Measurements from ENCODE around the gene MDGA2. TPM values are rescaled to one million over a fixed set of nuclear protein-coding genes. Genes with fewer than 3 reads are reported as not detected.

MDGA2 gene
- total RNA-seq, 1 experiment from 2014 or later, result not detected

DNA sequence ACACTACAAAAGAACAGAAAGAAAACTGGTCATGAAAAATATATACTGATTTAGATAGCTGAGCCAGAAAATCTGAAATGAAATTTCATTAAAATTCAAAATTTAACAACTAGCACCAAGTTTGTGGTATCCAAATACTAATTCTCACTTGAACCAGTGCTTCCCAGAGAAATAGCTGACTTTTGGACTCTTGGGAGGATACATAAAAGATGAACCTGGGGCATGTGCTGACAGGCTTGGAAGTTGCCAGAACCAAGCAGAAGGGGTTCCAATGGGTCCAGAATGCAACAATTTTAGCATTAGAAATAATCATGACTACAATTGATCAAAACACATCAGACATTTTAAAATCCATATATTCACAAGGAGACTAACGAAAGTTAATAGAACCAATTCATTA, 175.0 kb downstream of the MDGA2 start:
- no peaks in the 10 kb centered on the region for H3K36me3 ChIP-seq
- H3K4me3 ChIP-seq, result no peak overlapping the region
- no peaks in the 10 kb centered on the region for H3K4me1 ChIP-seq (replicated peaks)
- DNase-seq (ENCODE audit: low read depth in 1 of 2, low spot score in 2 of 2), result no peak
- H3K27me3 ChIP-seq (replicated peaks), result no peaks in the 10 kb centered on the region
- H3K9me3 ChIP-seq (replicated peaks), result no peaks in the 10 kb centered on the region
- H3K27ac ChIP-seq, result no peak overlapping the region

- no peaks in the 10 kb centered on the region for H3K4me1 ChIP-seq (replicated peaks)
- no peak overlapping the region for H3K4me3 ChIP-seq
- no peaks in the 10 kb centered on the region for H3K9me3 ChIP-seq (replicated peaks)
- no peaks in the 10 kb centered on the region for H3K27me3 ChIP-seq (replicated peaks)
- DNase-seq (ENCODE audit: low read depth in 1 of 2, low spot score in 2 of 2), result no peak
- no peaks in the 10 kb centered on the region for H3K36me3 ChIP-seq
- no peak overlapping the region for H3K27ac ChIP-seq
Observed at GRCh38 chr14:47490766-47491165, 184.6 kb downstream of the MDGA2 start.

DNA sequence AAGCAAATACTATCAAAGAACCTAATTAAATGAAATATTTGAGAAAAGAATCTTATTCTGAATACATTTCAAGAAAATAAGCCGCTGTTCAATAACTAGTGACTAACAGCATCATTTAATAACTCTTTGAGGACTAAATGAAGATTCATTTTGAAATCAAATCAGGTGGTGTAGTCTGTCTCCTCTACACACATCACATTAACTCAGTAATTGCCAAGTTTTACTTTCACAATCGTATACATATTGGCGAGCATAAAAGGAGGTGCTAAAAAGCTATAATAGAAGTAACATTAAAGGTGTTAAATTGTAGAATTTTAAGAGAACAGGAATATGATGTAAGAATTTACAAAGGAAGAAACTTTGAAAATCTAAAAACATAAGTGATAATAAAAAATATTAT, 185.1 kb downstream of the MDGA2 start:
- no peaks in the 10 kb centered on the region for H3K36me3 ChIP-seq
- no peak overlapping the region for H3K4me3 ChIP-seq
- H3K27ac ChIP-seq, result no peak overlapping the region
- no peaks in the 10 kb centered on the region for H3K9me3 ChIP-seq (replicated peaks)
- no peak for DNase-seq (ENCODE audit: low read depth in 1 of 2, low spot score in 2 of 2)
- H3K4me1 ChIP-seq (replicated peaks), result no peaks in the 10 kb centered on the region
- no peaks in the 10 kb centered on the region for H3K27me3 ChIP-seq (replicated peaks)

DNA sequence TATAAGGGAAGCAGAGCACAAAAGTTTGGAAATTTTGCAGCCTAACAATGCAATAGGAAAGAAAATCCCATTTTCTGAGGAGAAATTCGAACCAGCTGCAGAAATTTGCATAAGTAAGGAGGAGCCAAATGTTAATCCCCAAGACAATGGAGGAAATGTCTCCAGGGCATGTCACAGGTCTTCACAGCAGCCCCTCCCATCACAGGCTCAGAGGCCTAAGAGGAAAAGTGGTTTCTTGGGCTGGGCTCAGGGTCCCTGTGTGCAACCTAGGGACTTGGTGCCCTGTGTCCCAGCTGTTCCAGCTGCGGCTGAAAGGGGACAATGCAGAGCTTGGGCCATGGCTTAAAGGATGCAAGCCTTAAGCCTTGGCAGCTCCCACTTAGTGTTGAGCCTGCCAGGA, 190.0 kb downstream of the MDGA2 start:
- H3K4me3 ChIP-seq, result no peak overlapping the region
- H3K4me1 ChIP-seq (replicated peaks), result no peaks in the 10 kb centered on the region
- no peaks in the 10 kb centered on the region for H3K9me3 ChIP-seq (replicated peaks)
- no peak for DNase-seq (ENCODE audit: low read depth in 1 of 2, low spot score in 2 of 2)
- no peak overlapping the region for H3K27ac ChIP-seq
- no peaks in the 10 kb centered on the region for H3K36me3 ChIP-seq
- no peaks in the 10 kb centered on the region for H3K27me3 ChIP-seq (replicated peaks)

GRCh38 chr14:47483449-47483848, 192.0 kb downstream of the MDGA2 start:
- Histone ChIP-seq H3K4me3 (no peak overlapping the region), H3K4me1 (replicated peaks) (no peaks in the 10 kb centered on the region), H3K27me3 (replicated peaks) (no peaks in the 10 kb centered on the region), H3K9me3 (replicated peaks) (no peaks in the 10 kb centered on the region), H3K27ac (no peak overlapping the region), H3K36me3 (no peaks in the 10 kb centered on the region)
- DNase-seq (ENCODE audit: low read depth in 1 of 2, low spot score in 2 of 2), result no peak

DNA sequence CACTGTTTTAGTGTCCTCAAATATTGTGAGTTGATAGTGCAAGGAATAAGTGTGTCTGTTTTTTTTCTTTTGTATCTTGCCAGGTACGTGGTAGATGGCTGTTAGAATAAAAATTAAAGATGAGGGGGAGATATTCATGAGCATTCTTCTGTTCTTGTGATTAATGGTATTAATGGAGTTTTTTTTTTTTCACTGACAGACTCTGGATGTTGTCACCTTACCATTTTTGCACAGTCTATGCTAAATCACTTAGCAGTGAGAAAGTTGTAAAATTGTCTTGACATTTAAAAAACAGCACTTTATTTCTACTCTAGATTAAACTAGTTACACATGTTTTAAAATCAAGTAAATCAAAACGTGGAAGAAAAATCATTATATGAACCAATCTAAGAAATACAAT, 204.3 kb downstream of the MDGA2 start:
- Histone ChIP-seq H3K27me3 (replicated peaks) (no peaks in the 10 kb centered on the region), H3K9me3 (replicated peaks) (no peaks in the 10 kb centered on the region), H3K4me1 (replicated peaks) (no peaks in the 10 kb centered on the region), H3K36me3 (no peaks in the 10 kb centered on the region), H3K4me3 (no peak overlapping the region), H3K27ac (no peak overlapping the region)
- DNase-seq (ENCODE audit: low read depth in 1 of 2, low spot score in 2 of 2), result no peak

GRCh38 chr14:47466916-47467315, 208.5 kb downstream of the MDGA2 start:
- no peak for DNase-seq (ENCODE audit: low read depth in 1 of 2, low spot score in 2 of 2)
- Histone ChIP-seq H3K4me3 (no peak overlapping the region), H3K36me3 (no peaks in the 10 kb centered on the region), H3K9me3 (replicated peaks) (no peaks in the 10 kb centered on the region), H3K27ac (no peak overlapping the region), H3K4me1 (replicated peaks) (no peaks in the 10 kb centered on the region), H3K27me3 (replicated peaks) (no peaks in the 10 kb centered on the region)

- Histone ChIP-seq H3K27me3 (replicated peaks) (no peaks in the 10 kb centered on the region), H3K27ac (no peak overlapping the region), H3K4me1 (replicated peaks) (no peaks in the 10 kb centered on the region), H3K4me3 (no peak overlapping the region), H3K36me3 (no peaks in the 10 kb centered on the region), H3K9me3 (replicated peaks) (no peaks in the 10 kb centered on the region)
- no peak for DNase-seq (ENCODE audit: low read depth in 1 of 2, low spot score in 2 of 2)
Observed at GRCh38 chr14:47454025-47454424, 221.4 kb downstream of the MDGA2 start.

GRCh38 chr14:47447076-47447475, 228.3 kb downstream of the MDGA2 start:
- no peak overlapping the region for H3K27ac ChIP-seq
- DNase-seq (ENCODE audit: low read depth in 1 of 2, low spot score in 2 of 2), result no peak
- no peaks in the 10 kb centered on the region for H3K4me1 ChIP-seq (replicated peaks)
- no peaks in the 10 kb centered on the region for H3K27me3 ChIP-seq (replicated peaks)
- no peaks in the 10 kb centered on the region for H3K36me3 ChIP-seq
- H3K4me3 ChIP-seq, result no peak overlapping the region
- H3K9me3 ChIP-seq (replicated peaks), result peaks cover 3% of the 10 kb centered on the region; the same call in 1 of the 2 replicates

GRCh38 chr14:47442211-47442610, 233.2 kb downstream of the MDGA2 start:
- Histone ChIP-seq H3K36me3 (no peaks in the 10 kb centered on the region), H3K27ac (no peak overlapping the region), H3K4me3 (no peak overlapping the region), H3K9me3 (replicated peaks) (peaks cover 3% of the 10 kb centered on the region; the same call in 1 of the 2 replicates), H3K4me1 (replicated peaks) (no peaks in the 10 kb centered on the region), H3K27me3 (replicated peaks) (no peaks in the 10 kb centered on the region)
- no peak for DNase-seq (ENCODE audit: low read depth in 1 of 2, low spot score in 2 of 2)

DNA sequence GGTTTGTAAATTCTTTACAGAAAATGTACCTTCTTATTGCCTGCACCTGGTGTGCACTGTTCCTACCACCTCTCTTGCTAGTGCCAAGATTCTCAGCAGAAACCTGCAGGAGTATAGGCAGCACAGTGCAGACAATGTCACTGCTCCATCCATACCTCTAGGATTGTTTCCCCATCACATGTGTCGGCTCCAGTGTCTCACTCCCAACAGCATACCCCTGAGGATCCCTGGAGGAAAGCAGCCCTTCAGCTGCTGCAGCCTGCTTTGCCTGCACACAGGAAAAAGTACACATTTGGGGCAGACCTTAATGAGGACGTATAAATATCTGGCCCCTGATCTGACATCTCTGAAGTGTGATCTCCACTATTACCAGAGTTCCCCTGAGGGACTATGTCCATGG, 235.5 kb downstream of the MDGA2 start:
- Histone ChIP-seq H3K4me1 (replicated peaks) (no peaks in the 10 kb centered on the region), H3K36me3 (no peaks in the 10 kb centered on the region), H3K4me3 (no peak overlapping the region), H3K9me3 (replicated peaks) (no peaks in the 10 kb centered on the region), H3K27ac (no peak overlapping the region), H3K27me3 (replicated peaks) (no peaks in the 10 kb centered on the region)
- no peak for DNase-seq (ENCODE audit: low read depth in 1 of 2, low spot score in 2 of 2)

- Histone ChIP-seq H3K4me1 (replicated peaks) (no peaks in the 10 kb centered on the region), H3K27me3 (replicated peaks) (no peaks in the 10 kb centered on the region), H3K36me3 (no peaks in the 10 kb centered on the region), H3K27ac (no peak overlapping the region), H3K9me3 (replicated peaks) (no peaks in the 10 kb centered on the region), H3K4me3 (no peak overlapping the region)
- DNase-seq (ENCODE audit: low read depth in 1 of 2, low spot score in 2 of 2), result peak in 1 of 2 experiments; percentile 1
Observed at GRCh38 chr14:47438650-47439140, 236.7 kb downstream of the MDGA2 start.

DNA sequence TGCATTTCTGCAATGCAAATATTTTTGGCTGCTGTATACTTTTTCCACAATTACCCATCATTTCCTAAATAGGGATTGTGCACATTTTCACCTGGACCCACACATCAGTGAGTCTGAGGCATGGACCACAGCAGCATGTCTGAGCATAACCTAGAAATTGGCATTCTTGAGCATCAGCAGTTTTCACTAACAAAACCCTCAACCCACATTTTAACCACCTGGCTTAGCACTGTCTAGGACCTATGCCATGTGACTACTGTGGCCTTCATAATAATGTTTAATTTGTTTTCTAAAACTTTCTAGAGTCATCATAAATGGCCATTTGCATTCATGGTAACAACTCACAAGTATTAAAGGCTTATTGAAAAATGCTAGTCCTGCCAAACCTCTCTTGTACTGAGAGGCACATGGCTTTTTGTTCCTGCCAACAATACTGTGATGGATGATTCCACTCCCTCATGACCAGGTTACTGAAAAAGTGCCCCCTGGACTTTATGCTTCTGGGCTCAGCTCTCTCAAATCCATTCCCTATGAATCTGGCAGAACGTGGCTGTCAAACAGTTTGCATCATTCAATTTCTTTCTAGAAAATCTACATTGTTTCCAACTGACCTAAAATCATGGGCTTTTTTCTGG, 240.0 kb downstream of the MDGA2 start:
- Histone ChIP-seq H3K9me3 (replicated peaks) (no peaks in the 10 kb centered on the region), H3K36me3 (no peaks in the 10 kb centered on the region), H3K4me1 (replicated peaks) (no peaks in the 10 kb centered on the region), H3K27ac (no peak overlapping the region), H3K27me3 (replicated peaks) (no peaks in the 10 kb centered on the region), H3K4me3 (no peak overlapping the region)
- no peak for DNase-seq (ENCODE audit: low read depth in 1 of 2, low spot score in 2 of 2)

GRCh38 chr14:47427629-47428028, 247.8 kb downstream of the MDGA2 start:
- H3K4me1 ChIP-seq (replicated peaks), result no peaks in the 10 kb centered on the region
- H3K4me3 ChIP-seq, result no peak overlapping the region
- DNase-seq (ENCODE audit: low read depth in 1 of 2, low spot score in 2 of 2), result no peak
- no peaks in the 10 kb centered on the region for H3K36me3 ChIP-seq
- no peak overlapping the region for H3K27ac ChIP-seq
- no peaks in the 10 kb centered on the region for H3K9me3 ChIP-seq (replicated peaks)
- H3K27me3 ChIP-seq (replicated peaks), result no peaks in the 10 kb centered on the region

DNA sequence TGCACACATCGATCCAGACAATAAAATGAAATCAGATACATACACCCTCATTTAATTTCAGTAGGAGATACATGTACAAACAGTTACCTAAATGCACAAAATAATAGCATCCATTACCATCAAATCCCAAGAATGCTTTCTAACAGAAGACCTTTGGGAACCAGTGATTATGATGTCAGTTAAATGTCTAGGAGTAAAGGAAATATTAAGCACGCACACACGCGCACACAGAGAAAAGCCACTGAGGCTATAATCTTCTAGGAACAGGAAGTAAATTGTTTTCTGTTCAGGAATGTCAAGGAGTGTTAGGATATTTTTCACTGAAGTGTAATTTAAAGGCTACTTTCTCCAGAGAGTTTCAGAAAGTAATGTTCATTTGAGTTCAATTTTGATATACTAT, 250.1 kb downstream of the MDGA2 start:
- Histone ChIP-seq H3K4me1 (replicated peaks) (no peaks in the 10 kb centered on the region), H3K27me3 (replicated peaks) (no peaks in the 10 kb centered on the region), H3K9me3 (replicated peaks) (no peaks in the 10 kb centered on the region), H3K4me3 (no peak overlapping the region), H3K27ac (no peak overlapping the region), H3K36me3 (no peaks in the 10 kb centered on the region)
- no peak for DNase-seq (ENCODE audit: low read depth in 1 of 2, low spot score in 2 of 2)

Data from SJSA1 (cell line).